Measurements from ENCODE around the gene WT1.

WT1 gene

GRCh38 chr11:32429477-32429876 is 5.9 kb downstream of the WT1 start:
- no peak for DNase-seq (ENCODE audit: low read depth, low spot score)
- H3K27ac ChIP-seq = no peak overlapping the region
- H3K9ac ChIP-seq (ENCODE audit: insufficient read length) = no peak overlapping the region
- no peak overlapping the region for H3K4me3 ChIP-seq
- no peak for TF ChIP-seq POLR2AphosphoS5 (IDR thresholded peaks at IDR 0.05; ENCODE audit: borderline replicate concordance, low read depth, low read length)
- TF ChIP-seq FOXP2 (optimal IDR thresholded peaks at IDR 0.05; ENCODE audit: control extremely low read depth, extremely low read length, insufficient read depth) = no peak
- TF ChIP-seq EZH2 (IDR thresholded peaks at IDR 0.05) = no peak
- H3K36me3 ChIP-seq (ENCODE audit: insufficient read depth, low read length) = no peaks in the 10 kb centered on the region
- H3K9me3 ChIP-seq (ENCODE audit: low read depth, low read length) = no peaks in the 10 kb centered on the region

GRCh38 chr11:32428665-32429303 is 6.6 kb downstream of the WT1 start:
- TF ChIP-seq EZH2 (IDR thresholded peaks at IDR 0.05) (no peak), POLR2AphosphoS5 (IDR thresholded peaks at IDR 0.05; ENCODE audit: borderline replicate concordance, low read depth, low read length) (no peak), FOXP2 (optimal IDR thresholded peaks at IDR 0.05; ENCODE audit: control extremely low read depth, extremely low read length, insufficient read depth) (no peak)
- H3K27ac ChIP-seq = no peak overlapping the region
- no peak overlapping the region for H3K4me3 ChIP-seq
- no peak for DNase-seq (ENCODE audit: low read depth, low spot score)
- no peaks in the 10 kb centered on the region for H3K9me3 ChIP-seq (ENCODE audit: low read depth, low read length)
- no peak overlapping the region for H3K9ac ChIP-seq (ENCODE audit: insufficient read length)
- no peaks in the 10 kb centered on the region for H3K36me3 ChIP-seq (ENCODE audit: insufficient read depth, low read length)

- no peak for TF ChIP-seq EZH2 (IDR thresholded peaks at IDR 0.05)
- TF ChIP-seq POLR2AphosphoS5 (IDR thresholded peaks at IDR 0.05; ENCODE audit: borderline replicate concordance, low read depth, low read length) = no peak
- no peak for TF ChIP-seq FOXP2 (optimal IDR thresholded peaks at IDR 0.05; ENCODE audit: control extremely low read depth, extremely low read length, insufficient read depth)
- Histone ChIP-seq H3K9ac (ENCODE audit: insufficient read length) (no peak overlapping the region), H3K4me3 (no peak overlapping the region), H3K36me3 (ENCODE audit: insufficient read depth, low read length) (no peaks in the 10 kb centered on the region), H3K27ac (no peak overlapping the region), H3K9me3 (ENCODE audit: low read depth, low read length) (no peaks in the 10 kb centered on the region)
- DNase-seq (ENCODE audit: low read depth, low spot score) = no peak
These were observed 7.2 kb downstream of the WT1 start for GRCh38 chr11:32427935-32428664.

- Histone ChIP-seq H3K9ac (ENCODE audit: insufficient read length) (no peak overlapping the region), H3K36me3 (ENCODE audit: insufficient read depth, low read length) (no peaks in the 10 kb centered on the region), H3K9me3 (ENCODE audit: low read depth, low read length) (no peaks in the 10 kb centered on the region), H3K4me3 (no peak overlapping the region), H3K27ac (no peak overlapping the region)
- no peak for DNase-seq (ENCODE audit: low read depth, low spot score)
- no peak for TF ChIP-seq EZH2 (IDR thresholded peaks at IDR 0.05)
- no peak for TF ChIP-seq POLR2AphosphoS5 (IDR thresholded peaks at IDR 0.05; ENCODE audit: borderline replicate concordance, low read depth, low read length)
- TF ChIP-seq FOXP2 (optimal IDR thresholded peaks at IDR 0.05; ENCODE audit: control extremely low read depth, extremely low read length, insufficient read depth) = no peak
These were observed 7.8 kb downstream of the WT1 start for GRCh38 chr11:32427616-32427934.

- no peak overlapping the region for H3K27ac ChIP-seq
- no peaks in the 10 kb centered on the region for H3K36me3 ChIP-seq (ENCODE audit: insufficient read depth, low read length)
- TF ChIP-seq FOXP2 (optimal IDR thresholded peaks at IDR 0.05; ENCODE audit: control extremely low read depth, extremely low read length, insufficient read depth) (no peak), EZH2 (IDR thresholded peaks at IDR 0.05) (no peak)
- no peak overlapping the region for H3K4me3 ChIP-seq
- H3K9me3 ChIP-seq (ENCODE audit: low read depth, low read length) = no peaks in the 10 kb centered on the region
- DNase-seq (ENCODE audit: low read depth, low spot score) = no peak
- H3K9ac ChIP-seq (ENCODE audit: insufficient read length) = no peak overlapping the region
These were observed 8.3 kb downstream of the WT1 start for GRCh38 chr11:32426819-32427615.

DNA sequence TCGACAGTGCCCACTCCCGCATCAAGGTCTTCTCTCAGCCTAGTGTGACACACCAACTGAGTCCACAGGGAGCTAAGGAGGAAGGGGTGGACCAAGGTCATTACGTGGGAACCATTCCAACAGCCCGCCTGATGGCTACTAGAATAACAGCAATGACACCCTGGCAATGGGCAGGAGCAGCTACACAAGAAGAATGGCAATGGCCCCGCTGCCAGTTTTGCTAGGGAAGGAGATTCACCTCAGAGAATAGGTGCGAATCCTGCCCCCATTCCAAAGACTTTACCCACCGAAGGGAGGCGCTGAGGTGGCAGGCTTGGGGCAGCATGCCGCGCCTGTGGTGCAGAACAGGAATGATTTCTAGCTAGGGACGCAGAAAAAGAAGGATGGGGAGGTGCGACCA is 9.1 kb downstream of the WT1 start:
- TF ChIP-seq EZH2 (IDR thresholded peaks at IDR 0.05) = no peak
- TF ChIP-seq POLR2AphosphoS5 (IDR thresholded peaks at IDR 0.05; ENCODE audit: borderline replicate concordance, low read depth, low read length) = no peak
- TF ChIP-seq FOXP2 (optimal IDR thresholded peaks at IDR 0.05; ENCODE audit: control extremely low read depth, extremely low read length, insufficient read depth) = no peak
- Histone ChIP-seq H3K9me3 (ENCODE audit: low read depth, low read length) (no peaks in the 10 kb centered on the region), H3K36me3 (ENCODE audit: insufficient read depth, low read length) (no peaks in the 10 kb centered on the region), H3K4me3 (no peak overlapping the region), H3K27ac (no peak overlapping the region), H3K9ac (ENCODE audit: insufficient read length) (no peak overlapping the region)
- DNase-seq (ENCODE audit: low read depth, low spot score) = no peak

DNA sequence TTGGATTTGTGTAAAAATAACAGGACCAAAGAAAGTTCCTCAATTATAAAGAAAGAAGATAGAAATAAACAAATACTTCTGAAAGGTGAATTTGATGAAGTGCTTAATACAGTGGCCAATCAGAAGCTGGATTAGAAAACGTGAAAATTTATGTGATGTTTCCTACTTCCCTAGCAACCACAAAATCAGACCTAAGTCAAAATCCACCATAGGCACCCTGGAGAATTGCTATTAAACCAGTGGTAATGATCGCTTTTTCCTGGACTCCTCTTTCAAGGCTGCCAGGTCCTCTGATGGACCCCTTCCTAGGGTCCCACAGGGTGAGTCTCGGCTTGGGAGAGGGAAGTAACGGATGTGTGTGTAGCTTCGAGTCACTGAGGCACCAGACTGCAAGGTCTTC is 9.6 kb downstream of the WT1 start:
- Histone ChIP-seq H3K36me3 (ENCODE audit: insufficient read depth, low read length) (no peaks in the 10 kb centered on the region), H3K27ac (no peak overlapping the region), H3K9me3 (ENCODE audit: low read depth, low read length) (no peaks in the 10 kb centered on the region), H3K9ac (ENCODE audit: insufficient read length) (no peak overlapping the region), H3K4me3 (no peak overlapping the region)
- no peak for TF ChIP-seq POLR2AphosphoS5 (IDR thresholded peaks at IDR 0.05; ENCODE audit: borderline replicate concordance, low read depth, low read length)
- no peak for TF ChIP-seq EZH2 (IDR thresholded peaks at IDR 0.05)
- TF ChIP-seq FOXP2 (optimal IDR thresholded peaks at IDR 0.05; ENCODE audit: control extremely low read depth, extremely low read length, insufficient read depth) = no peak
- no peak for DNase-seq (ENCODE audit: low read depth, low spot score)

- no peak for DNase-seq (ENCODE audit: low read depth, low spot score)
- no peak overlapping the region for H3K4me3 ChIP-seq
- TF ChIP-seq POLR2AphosphoS5 (IDR thresholded peaks at IDR 0.05; ENCODE audit: borderline replicate concordance, low read depth, low read length) = no peak
- TF ChIP-seq EZH2 (IDR thresholded peaks at IDR 0.05) = no peak
- no peak for TF ChIP-seq FOXP2 (optimal IDR thresholded peaks at IDR 0.05; ENCODE audit: control extremely low read depth, extremely low read length, insufficient read depth)
- H3K27ac ChIP-seq = no peak overlapping the region
- no peak overlapping the region for H3K9ac ChIP-seq (ENCODE audit: insufficient read length)
- H3K9me3 ChIP-seq (ENCODE audit: low read depth, low read length) = no peaks in the 10 kb centered on the region
- no peaks in the 10 kb centered on the region for H3K36me3 ChIP-seq (ENCODE audit: insufficient read depth, low read length)
These were observed 12.8 kb downstream of the WT1 start for GRCh38 chr11:32422545-32422944.
